GM12874 (cell line): ENCODE data around the gene MAPKBP1.

Source experiments
- CTCF ChIP-seq: IDR thresholded peaks from 2 replicates; pipeline ENCODE4 v1.5.1; 2011; ENCODE audit warnings: low read depth, mild to moderate bottlenecking, control low read depth, low read length, moderate library complexity; ENCODE audit not compliant: insufficient read depth

The MAPKBP1 gene

GRCh38 chr15:41777421-41777973, 3.2 kb downstream of the MAPKBP1 start:
- no peak for TF ChIP-seq CTCF

- TF ChIP-seq CTCF, result no peak
These were observed 4.2 kb downstream of the MAPKBP1 start for GRCh38 chr15:41778521-41778920.

- no peak for TF ChIP-seq CTCF
These were observed 5.4 kb downstream of the MAPKBP1 start for GRCh38 chr15:41779662-41780157.

GRCh38 chr15:41780266-41780665, 6.0 kb downstream of the MAPKBP1 start:
- no peak for TF ChIP-seq CTCF

- TF ChIP-seq CTCF, result no peak
These were observed 6.4 kb downstream of the MAPKBP1 start for GRCh38 chr15:41780727-41781126.

GRCh38 chr15:41782371-41783282, 8.3 kb downstream of the MAPKBP1 start:
- no peak for TF ChIP-seq CTCF

GRCh38 chr15:41783296-41783695, 9.0 kb downstream of the MAPKBP1 start:
- TF ChIP-seq CTCF, result no peak
